ENCODE measurements around the gene ZNF33A. TPM values are rescaled to one million over a fixed set of nuclear protein-coding genes. Genes with fewer than 3 reads are reported as not detected.

ZNF33A gene
- polyA plus RNA-seq, 5 donors = 26.6 to 51.4 (median 39.0) TPM

Other genes with a start within 250 kb of the ZNF33A start
- gene ZNF248, start 153.1 kb upstream of the ZNF33A start, polyA plus RNA-seq (ENCODE audit: insufficient read depth in 1 of 5, insufficient read length in 5 of 5, low replicate concordance in 1 of 5) = 10 to 100 TPM; 30.3 to 48.2 (median 41.6) TPM
- 10 to 100 TPM; 11.0 to 20.1 (median 17.7) TPM for gene ZNF25, start 34.0 kb upstream of the ZNF33A start, polyA plus RNA-seq (ENCODE audit: insufficient read depth in 1 of 5, insufficient read length in 5 of 5, low replicate concordance in 1 of 5)
- gene ZNF37A, start 83.7 kb downstream of the ZNF33A start, polyA plus RNA-seq (ENCODE audit: insufficient read depth in 1 of 5, insufficient read length in 5 of 5, low replicate concordance in 1 of 5) = 10 to 100 TPM; 11.9 to 23.4 (median 18.6) TPM